SH-SY5Y (cell line): ENCODE results near the gene CST4.

Source experiments
- GATA2 ChIP-seq: IDR thresholded peaks from 2 replicates; pipeline ENCODE4 v1.6.1; 2011; ENCODE audit warnings: mild to moderate bottlenecking, low read depth, low read length
- GATA3 ChIP-seq: IDR thresholded peaks from 2 replicates; pipeline ENCODE4 v1.6.1; 2011; ENCODE audit warnings: low read depth, mild to moderate bottlenecking, low read length, moderate library complexity

- no peak for TF ChIP-seq GATA2
- TF ChIP-seq GATA3: no peak
These were observed 5.6 kb downstream of the CST4 start for GRCh38 chr20:23683281-23683680.
